Inflammatory macrophage (primary cell): ENCODE measurements around the gene TM7SF2.

Experiments used
- DNase-seq, 2 donors: peaks; one replicate each; pipeline ENCODE4 v3.0.0-alpha.2; 2020 to 2022

Gene TM7SF2

GRCh38 chr11:65157336-65157735 is 45.7 kb downstream of the TM7SF2 start:
- peak; percentile 65 to 73 for DNase-seq

DNA sequence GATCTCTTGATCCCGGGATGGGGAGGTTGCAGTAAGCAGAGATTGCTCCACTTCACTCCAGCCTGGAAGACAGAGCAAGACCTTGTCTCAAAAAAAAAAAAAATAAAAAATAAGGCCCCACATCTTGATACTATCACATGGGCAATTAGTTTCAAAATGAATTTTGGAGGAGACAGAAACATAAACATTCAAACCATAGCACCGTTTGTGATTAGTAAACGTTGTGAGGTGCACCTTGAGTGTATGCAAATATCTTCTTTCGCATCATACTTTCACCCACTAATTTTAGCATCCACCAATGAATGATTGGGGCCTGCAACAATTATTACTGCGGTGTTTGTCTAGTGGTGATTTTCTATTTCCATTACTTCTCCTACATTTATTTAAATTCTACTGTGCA is 47.3 kb downstream of the TM7SF2 start:
- DNase-seq, result no peak

DNA sequence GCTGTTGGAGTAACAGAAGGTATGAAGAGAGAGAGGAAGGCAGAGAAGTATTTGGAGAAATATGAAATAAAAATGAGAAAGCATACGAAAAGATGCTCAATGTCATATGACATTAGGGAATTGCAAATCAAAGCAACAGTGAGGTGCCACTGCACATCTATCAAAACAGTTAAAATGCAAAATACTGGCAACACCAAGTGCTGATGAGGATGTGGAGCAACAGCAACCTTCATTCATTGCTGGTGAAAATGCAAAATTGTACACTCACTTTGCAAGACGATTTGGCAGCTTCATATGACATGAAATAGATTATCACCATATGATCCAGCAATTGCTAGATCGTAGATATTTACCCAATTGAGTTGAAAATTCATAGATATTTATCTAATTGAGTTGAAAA is 49.0 kb downstream of the TM7SF2 start:
- no peak for DNase-seq

- no peak for DNase-seq
Measured at GRCh38 chr11:65163684-65164083, 52.0 kb downstream of the TM7SF2 start.
